B cell (primary cell): ENCODE data around the gene CGRRF1. TPM values are rescaled to one million over a fixed set of nuclear protein-coding genes. Genes with fewer than 3 reads are reported as not detected.

Experiments
- ATAC-seq: fragments of 200-7000 bp; cut with Tn5 transposase; one replicate; pipeline ENCODE4 v1.10.0; 2021; ENCODE audit warnings: low read depth, mild to moderate bottlenecking, moderate number of reproducible peaks, moderate library complexity
- CTCF ChIA-PET: fragments of 350-600 bp; sonication (Branson Sonifier 250); formaldehyde crosslinking; loops from one replicate; lab custom pipeline; 2021; ENCODE audit warnings: antibody characterized with exemption, inconsistent platforms; lab: Charles Lee
- POLR2A ChIA-PET: fragments of 350-600 bp; sonication (Branson Sonifier 250); formaldehyde crosslinking; loops from one replicate; lab custom pipeline; 2021; ENCODE audit warnings: antibody characterized with exemption; lab: Charles Lee
- DNase-seq: peaks from one replicate; pipeline ENCODE4 v3.0.0; 2013
- H2AFZ ChIP-seq: 2 replicates; pipeline ENCODE4 v1.6.1; 2012; ENCODE audit warnings: mild to moderate bottlenecking, low read depth, low read length; ENCODE audit not compliant: insufficient read depth, poor library complexity, severe bottlenecking
- H3K27ac ChIP-seq, 2 donors: 1 replicate in 1 of 2; 2 replicates in 1 of 2; pipeline ENCODE4 v1.5.1; 2012 to 2013; ENCODE audit warnings: low read length in 2 of 2, mild to moderate bottlenecking in 2 of 2, moderate library complexity in 1 of 2
- H3K27me3 ChIP-seq, 4 experiments: fragments of 200-600 bp in 1 of 4; sonication (generic) in 1 of 4; replicated peaks in 1 of 4; 1 replicate in 2 of 4; 2 replicates in 2 of 4; pipeline versions ENCODE4 v1.6.1 to v1.7.0; 2013 to 2016; ENCODE audit warnings: low read length in 3 of 4, mild to moderate bottlenecking in 2 of 4, mixed read lengths in 1 of 4, moderate library complexity in 1 of 4; ENCODE audit not compliant: insufficient read depth in 4 of 4, control insufficient read depth in 3 of 4; ENCODE audit errors: control extremely low read depth in 1 of 4
- H3K36me3 ChIP-seq, 2 experiments: replicated peaks in 1 of 2; 1 replicate in 1 of 2; 2 replicates in 1 of 2; pipeline versions ENCODE4 v1.6.1 to v1.7.1; 2013; ENCODE audit warnings: low read length in 1 of 2; ENCODE audit not compliant: insufficient read depth in 2 of 2, control insufficient read depth in 1 of 2; ENCODE audit errors: control extremely low read depth in 1 of 2, extremely low read depth in 1 of 2
- H3K4me1 ChIP-seq, 2 donors: fragments of 200-600 bp in 1 of 2; sonication (generic) in 1 of 2; 1 replicate in 1 of 2; 2 replicates in 1 of 2; pipeline versions ENCODE4 v1.5.1 to v1.6.1; 2013 to 2017; ENCODE audit warnings: low read length in 2 of 2; ENCODE audit not compliant: control insufficient read depth in 2 of 2, insufficient read depth in 2 of 2
- H3K4me2 ChIP-seq: replicated peaks from 2 replicates; pipeline ENCODE3; 2012; ENCODE audit warnings: mild to moderate bottlenecking, low read depth, low read length; ENCODE audit not compliant: poor library complexity, severe bottlenecking
- H3K4me3 ChIP-seq, 5 experiments: fragments of 200-600 bp in 1 of 5; sonication (generic) in 1 of 5; 1 replicate in 3 of 5; 2 replicates in 2 of 5; pipeline versions ENCODE4 v1.5.1 to v1.7.0; 2011 to 2016; ENCODE audit warnings: low read length in 4 of 5, mild to moderate bottlenecking in 4 of 5, low read depth in 2 of 5, control low read depth in 1 of 5, moderate library complexity in 1 of 5; ENCODE audit not compliant: insufficient read depth in 1 of 5; ENCODE audit errors: control extremely low read depth in 1 of 5, extremely low read depth in 1 of 5
- H3K79me2 ChIP-seq: fragments of 200-600 bp; sonication (generic); one replicate; pipeline ENCODE4 v1.6.0; 2016; ENCODE audit warnings: low read length; ENCODE audit not compliant: control insufficient read depth, insufficient read depth
- H3K9ac ChIP-seq: fragments of 200-600 bp; sonication (generic); 2 replicates; pipeline ENCODE4 v1.6.1; 2017; ENCODE audit warnings: mild to moderate bottlenecking, low read length, moderate library complexity
- H3K9me3 ChIP-seq, 3 donors: one replicate each; pipeline versions ENCODE4 v1.6.1 to v1.7.1; 2013; ENCODE audit warnings: low read length in 2 of 3; ENCODE audit not compliant: control insufficient read depth in 2 of 3, insufficient read depth in 1 of 3; ENCODE audit errors: control extremely low read depth in 1 of 3
- H4K20me1 ChIP-seq: 2 replicates; pipeline ENCODE4 v1.6.0; 2012; ENCODE audit warnings: mild to moderate bottlenecking, low read length; ENCODE audit not compliant: insufficient read depth, control insufficient read depth, poor library complexity, severe bottlenecking
- H3K27ac Mint-ChIP-seq: one replicate; pipeline ENCODE4 v1.8.0; 2021; ENCODE audit warnings: mixed read lengths
- H3K27me3 Mint-ChIP-seq: one replicate; pipeline ENCODE4 v1.8.0; 2021; ENCODE audit warnings: mixed read lengths
- H3K4me1 Mint-ChIP-seq: one replicate; pipeline ENCODE4 v1.8.0; 2021; ENCODE audit warnings: mixed read lengths
- H3K4me3 Mint-ChIP-seq: one replicate; pipeline ENCODE4 v1.8.0; 2021; ENCODE audit warnings: mixed read lengths
- H3K9me3 Mint-ChIP-seq: one replicate; pipeline ENCODE4 v1.8.0; 2022; ENCODE audit warnings: mixed read lengths; ENCODE audit not compliant: insufficient read depth
- EZH2 ChIP-seq: IDR thresholded peaks from 2 replicates; pipeline ENCODE4 v1.6.1; 2012; ENCODE audit warnings: borderline replicate concordance, low read depth, mild to moderate bottlenecking, moderate library complexity, low read length; ENCODE audit not compliant: insufficient read depth, poor library complexity, severe bottlenecking
- WGBS: methylation state at CpG from one replicate; pipeline ENCODE4 v1.1.5; 2013; ENCODE audit warnings: missing lambda C conversion rate; ENCODE audit not compliant: insufficient coverage; 5-methylcytosine and 5-hydroxymethylcytosine counted together
- intact Hi-C: fragments of 100-400 bp; cut with micrococcal nuclease; formaldehyde crosslinking; loops from one replicate; pipeline ENCODE4 v1.10.0; 2022
- polyA plus RNA-seq: library from polyadenylated mRNA; depleted of rRNA; stranded (reverse); fragments of >200 nt; gene quantifications from 2 replicates; pipeline ENCODE4 v1.2.3, GENCODE V29; 2012
- total RNA-seq, 2 donors: library from RNA; stranded (reverse); fragments of 120-200 nt in 1 of 2; gene quantifications; 1 replicate in 1 of 2; 2 replicates in 1 of 2; pipeline versions ENCODE4 v1.2.3 to v1.2.4, GENCODE V29; 2013 to 2022
- TF ChIP-seq, protein P1 (sequence below): fragments of 200-600 bp; IDR thresholded peaks from one replicate; pipeline ENCODE4 v1.8.0; 2022; ENCODE audit warnings: antibody characterized with exemption, mild to moderate bottlenecking

The CGRRF1 gene
- total and polyA plus RNA-seq, 2 donors (not counting 1 experiment from before 2014, with no cell fraction given), result 10.0 to 15.8 TPM

DNA sequence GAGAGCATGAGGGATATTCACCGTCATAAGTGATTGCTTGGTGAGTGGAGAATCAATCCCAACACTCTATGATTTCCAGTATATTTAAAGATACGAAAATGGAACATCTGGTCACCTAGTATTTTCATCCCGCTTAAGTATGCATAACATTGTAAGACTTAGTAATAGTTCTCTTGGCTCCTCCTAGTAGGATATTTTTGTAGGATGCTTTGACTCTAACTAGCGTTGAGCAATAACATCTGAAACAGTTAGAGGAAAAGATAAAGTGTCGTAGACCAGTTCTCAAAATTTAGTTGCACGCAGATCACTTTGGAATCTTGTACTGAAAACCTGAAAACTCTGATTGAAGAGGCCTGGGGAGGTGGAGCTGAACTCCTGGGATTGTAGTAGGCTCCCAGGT, 64.8 kb downstream of the CGRRF1 start:
- ChIA-PET POLR2A (no interaction called here), CTCF (interaction anchor here (1.2 to 1.9 kb wide), 3 partner anchors 10 to 199 kb away, joined by 3 to 14 read pairs (median 6); no protein-coding TSS in a partner anchor)
- Histone ChIP-seq H3K4me1 (peaks cover under 1% of the 10 kb centered on the region in 2 donors), H3K27ac (no peak overlapping the region), H4K20me1 (peaks cover 4% of the 10 kb centered on the region), H3K27me3 (no peaks in the 10 kb centered on the region), H3K4me3 (no peak overlapping the region), H3K9me3 (peaks cover 0 to 14% (median 3%) of the 10 kb centered on the region in 3 donors), H3K36me3 (no peaks in the 10 kb centered on the region), H3K4me2 (no peak overlapping the region), H3K9ac (no peak overlapping the region), H2AFZ (no peak overlapping the region), H3K79me2 (peaks cover 58% of the 10 kb centered on the region)
- TF ChIP-seq, protein P1, sequence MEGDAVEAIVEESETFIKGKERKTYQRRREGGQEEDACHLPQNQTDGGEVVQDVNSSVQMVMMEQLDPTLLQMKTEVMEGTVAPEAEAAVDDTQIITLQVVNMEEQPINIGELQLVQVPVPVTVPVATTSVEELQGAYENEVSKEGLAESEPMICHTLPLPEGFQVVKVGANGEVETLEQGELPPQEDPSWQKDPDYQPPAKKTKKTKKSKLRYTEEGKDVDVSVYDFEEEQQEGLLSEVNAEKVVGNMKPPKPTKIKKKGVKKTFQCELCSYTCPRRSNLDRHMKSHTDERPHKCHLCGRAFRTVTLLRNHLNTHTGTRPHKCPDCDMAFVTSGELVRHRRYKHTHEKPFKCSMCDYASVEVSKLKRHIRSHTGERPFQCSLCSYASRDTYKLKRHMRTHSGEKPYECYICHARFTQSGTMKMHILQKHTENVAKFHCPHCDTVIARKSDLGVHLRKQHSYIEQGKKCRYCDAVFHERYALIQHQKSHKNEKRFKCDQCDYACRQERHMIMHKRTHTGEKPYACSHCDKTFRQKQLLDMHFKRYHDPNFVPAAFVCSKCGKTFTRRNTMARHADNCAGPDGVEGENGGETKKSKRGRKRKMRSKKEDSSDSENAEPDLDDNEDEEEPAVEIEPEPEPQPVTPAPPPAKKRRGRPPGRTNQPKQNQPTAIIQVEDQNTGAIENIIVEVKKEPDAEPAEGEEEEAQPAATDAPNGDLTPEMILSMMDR, result no peak
- TF ChIP-seq EZH2, result no peak
- no peak for ATAC-seq
- peaks cover 8% of the 10 kb centered on the region for H3K9me3 Mint-ChIP-seq
- no peak for DNase-seq
- no peaks in the 10 kb centered on the region for H3K27me3 Mint-ChIP-seq
- intact Hi-C loops, result no loop called here
- no peak overlapping the region for H3K4me3 Mint-ChIP-seq
- H3K27ac Mint-ChIP-seq, result no peak overlapping the region
- peaks cover 4% of the 10 kb centered on the region for H3K4me1 Mint-ChIP-seq
- 100% methylated on average over 3 of the region's 6 CpGs for WGBS

DNA sequence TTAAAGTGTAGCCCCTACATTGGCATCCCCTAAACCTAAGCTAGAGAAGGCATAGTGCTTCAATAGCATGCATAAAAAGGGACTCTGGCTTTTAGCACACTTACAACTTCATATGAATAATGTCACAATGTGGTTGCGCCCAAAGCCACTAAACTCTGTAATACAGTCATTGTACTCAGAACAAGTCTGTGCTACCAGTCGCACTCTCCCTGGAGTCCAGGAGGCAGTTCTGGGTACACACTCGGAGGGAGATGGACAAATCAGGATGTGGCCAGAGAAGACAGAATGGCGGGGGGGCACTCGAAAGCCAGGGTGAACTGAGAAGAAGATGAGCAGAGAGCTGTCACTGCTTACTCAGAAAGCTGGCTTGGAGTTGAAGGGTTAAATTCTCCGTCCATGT, 67.8 kb downstream of the CGRRF1 start:
- Histone ChIP-seq H3K27ac (no peak overlapping the region), H2AFZ (no peak overlapping the region), H4K20me1 (no peaks in the 10 kb centered on the region), H3K9me3 (peaks cover 0 to 9% (median 2%) of the 10 kb centered on the region in 3 donors), H3K79me2 (peaks cover 52% of the 10 kb centered on the region), H3K4me3 (no peak overlapping the region), H3K36me3 (no peaks in the 10 kb centered on the region), H3K9ac (no peak overlapping the region), H3K4me1 (no peaks in the 10 kb centered on the region), H3K4me2 (no peak overlapping the region), H3K27me3 (no peaks in the 10 kb centered on the region)
- no peak for TF ChIP-seq EZH2
- TF ChIP-seq, protein P1, result no peak
- H3K9me3 Mint-ChIP-seq, result peaks cover 4% of the 10 kb centered on the region
- H3K27ac Mint-ChIP-seq, result no peak overlapping the region
- H3K4me1 Mint-ChIP-seq, result no peaks in the 10 kb centered on the region
- WGBS, result 97% methylated on average over 6 of the region's 6 CpGs
- ChIA-PET CTCF (interaction anchor here (1.0 to 1.4 kb wide), 2 partner anchors 9 to 13 kb away, joined by 3 to 6 read pairs; no protein-coding TSS in a partner anchor), POLR2A (no interaction called here)
- intact Hi-C loops, result no loop called here
- H3K27me3 Mint-ChIP-seq, result no peaks in the 10 kb centered on the region
- DNase-seq, result no peak
- ATAC-seq, result no peak
- no peak overlapping the region for H3K4me3 Mint-ChIP-seq
